HG03571 (cell line): ENCODE data around the gene TBL2.
"Not testable (repeated sequence)": the region's sequence is repeated elsewhere in the genome, so short reads cannot be mapped to it uniquely, and the experiment has no call there.

Experiments used
- ATAC-seq: cut with Tn5 transposase; IDR thresholded peaks from one replicate; pipeline ENCODE4 v1.9.1; 2021; ENCODE audit not compliant: unreplicated experiment

Gene TBL2, protein sequence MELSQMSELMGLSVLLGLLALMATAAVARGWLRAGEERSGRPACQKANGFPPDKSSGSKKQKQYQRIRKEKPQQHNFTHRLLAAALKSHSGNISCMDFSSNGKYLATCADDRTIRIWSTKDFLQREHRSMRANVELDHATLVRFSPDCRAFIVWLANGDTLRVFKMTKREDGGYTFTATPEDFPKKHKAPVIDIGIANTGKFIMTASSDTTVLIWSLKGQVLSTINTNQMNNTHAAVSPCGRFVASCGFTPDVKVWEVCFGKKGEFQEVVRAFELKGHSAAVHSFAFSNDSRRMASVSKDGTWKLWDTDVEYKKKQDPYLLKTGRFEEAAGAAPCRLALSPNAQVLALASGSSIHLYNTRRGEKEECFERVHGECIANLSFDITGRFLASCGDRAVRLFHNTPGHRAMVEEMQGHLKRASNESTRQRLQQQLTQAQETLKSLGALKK

DNA sequence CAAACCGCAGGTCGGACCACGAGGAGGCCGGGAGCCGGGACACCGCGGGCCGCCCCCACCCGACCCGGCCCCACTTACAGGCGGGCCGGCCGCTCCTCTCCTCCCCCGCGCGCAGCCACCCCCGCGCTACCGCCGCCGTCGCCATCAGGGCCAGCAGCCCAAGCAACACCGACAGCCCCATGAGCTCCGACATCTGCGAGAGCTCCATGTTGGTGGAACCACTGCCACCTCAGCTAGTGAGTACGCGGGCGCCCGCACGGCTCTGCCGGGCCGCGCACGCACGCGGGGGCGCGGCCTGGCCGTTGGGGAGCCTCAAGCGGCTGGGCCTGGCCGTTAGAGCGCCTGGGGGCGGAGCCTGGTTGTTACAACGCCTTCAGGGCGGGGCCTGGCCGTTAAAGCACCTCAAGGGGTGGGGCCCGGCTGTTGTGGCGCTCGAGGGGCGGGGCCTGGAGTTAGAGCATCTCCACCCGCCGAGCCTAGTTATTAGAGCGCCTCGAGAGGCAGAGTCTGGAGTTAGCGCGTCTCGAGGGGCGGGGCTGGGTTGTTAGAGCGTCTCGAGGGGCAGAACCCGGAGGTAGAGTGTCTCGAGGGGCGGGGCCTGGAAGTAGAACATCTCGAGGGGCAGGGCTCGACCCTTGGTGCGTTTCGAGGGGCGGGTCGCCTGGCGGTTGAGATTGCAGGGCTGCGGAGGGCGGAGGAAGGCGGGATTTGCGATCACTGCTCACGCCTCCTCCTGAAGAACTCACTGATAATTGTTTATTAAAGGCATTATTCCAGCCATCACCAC, at the start of gene TBL2:
TSS of gene TBL2 (minus strand) at position 238 of the 787 bp plus-strand sequence. CDS start at position 208, 30 bp downstream.
- ATAC-seq: peak; percentile 85

DNA sequence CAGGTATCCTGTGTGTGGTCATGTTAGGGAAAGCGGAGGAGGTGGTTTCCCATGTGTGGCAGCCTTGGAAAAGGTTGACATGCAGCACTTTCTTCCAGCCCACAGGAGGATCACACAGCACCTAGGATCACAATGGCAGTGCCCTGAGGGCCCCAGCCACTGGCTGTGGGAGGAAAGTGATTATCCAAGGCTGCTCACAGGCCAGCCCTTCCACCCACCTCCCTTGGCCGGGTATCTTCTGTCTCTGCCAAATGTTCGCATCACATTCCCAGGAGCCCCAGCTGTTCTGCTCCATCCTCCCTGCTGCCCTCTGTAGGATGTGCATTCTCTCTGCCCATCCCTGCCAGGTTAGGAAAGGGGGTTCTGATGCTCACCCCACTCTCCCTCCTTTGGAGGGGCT, 48.4 kb upstream of the TBL2 start:
- no peak for ATAC-seq

DNA sequence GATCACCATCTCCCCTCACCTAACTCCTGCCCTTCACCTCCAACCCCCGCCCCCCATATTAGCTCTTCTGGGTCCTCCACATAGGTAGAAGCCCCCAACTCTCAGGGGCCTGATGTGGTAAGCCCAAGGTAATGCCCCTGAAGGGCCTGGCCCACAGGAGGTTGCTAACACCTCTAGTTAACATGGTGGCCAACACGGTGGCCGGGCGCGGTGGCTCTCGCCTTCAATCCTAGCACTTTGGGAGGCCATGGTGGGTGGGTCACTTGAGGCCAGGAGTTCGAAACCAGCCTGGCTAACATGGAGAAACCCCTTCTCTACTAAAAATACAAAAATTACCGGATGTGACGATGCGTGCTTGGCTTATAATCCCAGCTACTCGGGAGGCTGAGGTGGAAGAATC, 46.9 kb upstream of the TBL2 start:
- ATAC-seq: no peak

DNA sequence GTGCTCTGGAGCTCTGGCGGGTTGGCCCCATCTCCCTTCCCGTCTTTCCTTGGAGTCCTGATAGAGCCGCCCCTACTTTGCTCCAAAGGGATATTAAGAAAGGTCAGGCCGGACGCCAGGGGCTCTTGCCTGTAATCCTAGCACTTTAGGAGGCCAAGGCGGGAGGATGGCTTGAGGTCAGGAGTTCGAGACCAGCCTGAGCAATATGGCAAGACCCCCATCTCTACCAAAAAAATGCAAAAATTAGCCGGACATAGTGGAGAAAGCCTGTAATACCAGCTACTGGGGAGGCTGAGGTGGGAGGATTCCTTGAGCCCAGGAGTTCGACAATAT, 46.3 kb upstream of the TBL2 start:
- no peak for ATAC-seq

DNA sequence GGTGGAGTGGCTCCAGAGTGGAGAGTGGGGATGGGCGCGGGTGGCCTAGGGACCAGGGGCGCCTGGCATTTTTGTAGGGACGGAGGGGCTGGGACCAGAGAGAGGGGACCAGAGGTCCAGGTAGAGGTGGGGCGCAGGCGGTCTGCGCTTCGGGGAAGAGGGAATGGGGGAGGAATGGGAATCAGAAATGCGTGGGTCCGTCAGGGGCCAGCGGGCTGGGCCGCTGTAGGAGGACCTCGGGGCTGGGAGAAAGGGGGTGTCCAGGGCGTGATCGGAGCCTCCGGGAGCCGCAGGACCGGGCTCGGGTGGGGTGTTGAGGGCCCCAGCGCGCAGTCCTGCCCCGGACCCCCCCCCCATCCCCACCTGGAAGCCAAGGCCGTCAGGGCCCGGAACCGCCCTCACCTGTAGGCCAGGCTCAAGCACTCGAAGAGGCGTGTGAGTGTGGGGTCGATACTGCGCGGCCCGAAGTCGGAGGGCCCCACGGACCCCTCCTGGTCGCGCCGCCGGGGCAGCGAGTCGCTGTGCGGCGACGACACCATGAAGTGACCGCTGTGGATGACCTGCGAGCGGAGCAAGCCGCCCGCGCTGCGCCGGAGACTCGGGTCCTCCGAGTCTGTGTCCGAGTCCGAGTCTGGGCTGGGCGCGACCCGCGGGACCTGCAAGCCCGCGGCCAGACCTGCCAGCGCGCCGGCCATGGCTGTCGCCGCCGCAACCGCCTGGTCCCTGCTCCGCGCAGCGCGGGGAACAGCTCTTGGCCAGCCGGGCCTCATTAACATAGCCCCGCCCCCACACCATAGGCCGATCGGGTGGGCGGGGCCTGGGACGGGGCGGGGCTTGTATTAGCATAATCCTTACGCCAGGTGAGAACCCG, 45.7 kb upstream of the TBL2 start, which contains the start of gene MLXIPL:
TSS of gene MLXIPL (minus strand) at position 725 of the 871 bp plus-strand sequence. CDS start at position 695, 30 bp downstream.
- no peak for ATAC-seq

DNA sequence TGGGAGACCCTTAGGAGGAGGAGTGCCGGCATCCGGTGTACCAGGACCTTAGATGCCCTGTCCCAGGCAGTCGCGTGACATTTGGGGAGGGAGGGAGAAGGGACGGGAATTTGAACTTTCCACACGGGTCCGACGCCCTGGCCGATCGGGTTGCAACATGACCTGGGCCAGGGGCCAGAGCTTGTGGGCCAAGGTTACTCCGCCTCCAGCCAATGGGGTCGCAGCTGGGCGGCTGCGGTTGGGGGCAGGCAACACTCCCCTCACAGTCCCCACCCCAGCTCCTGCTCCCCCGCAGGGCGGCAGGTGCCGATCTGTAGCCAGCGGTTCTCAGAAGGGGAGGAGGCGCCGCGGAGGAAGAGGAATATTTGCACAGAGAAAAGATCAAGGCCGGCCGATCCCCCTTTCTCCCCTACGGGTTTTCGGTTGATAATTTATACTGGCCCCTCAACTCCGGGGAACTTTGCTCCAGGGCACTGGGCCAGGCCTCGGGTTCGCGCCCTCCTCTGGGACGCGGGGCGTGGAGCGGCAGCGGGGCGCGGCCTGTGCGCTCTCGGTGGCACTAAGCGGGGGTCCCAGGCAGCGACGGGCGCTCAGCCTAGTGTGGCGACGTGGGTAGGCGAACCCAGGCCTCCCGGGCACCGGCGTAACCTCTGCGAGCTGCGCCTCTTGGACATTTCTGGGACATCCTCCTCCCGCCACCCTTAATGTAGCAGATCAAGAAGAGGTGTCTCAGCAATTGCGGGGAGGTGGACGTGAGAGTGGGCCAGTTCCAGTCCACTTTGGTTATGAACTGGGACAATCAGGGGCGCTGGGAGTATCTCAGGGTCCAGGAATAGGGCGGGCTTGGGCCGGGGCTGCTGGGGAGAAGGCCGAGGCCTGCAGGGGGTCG, 44.8 kb upstream of the TBL2 start:
- ATAC-seq: no peak

DNA sequence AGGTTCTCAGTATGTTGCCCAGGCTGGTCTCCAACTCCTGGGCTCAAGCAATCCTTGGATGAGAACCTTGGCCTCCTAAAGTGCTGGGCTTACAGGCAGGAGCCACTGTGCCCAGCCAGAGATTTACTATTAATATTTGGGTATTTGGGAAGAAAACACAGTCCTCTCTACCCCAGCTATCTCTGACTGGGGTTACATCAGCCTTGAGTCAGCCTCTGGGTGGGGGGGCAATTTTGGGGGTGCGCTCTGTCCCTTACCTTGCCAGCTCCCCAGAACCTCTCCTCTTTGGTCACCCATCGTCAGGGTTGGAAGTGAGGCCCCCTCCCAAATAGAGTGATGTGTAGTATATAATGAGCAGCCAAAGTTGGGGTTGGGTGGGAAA, 44.1 kb upstream of the TBL2 start:
- no peak for ATAC-seq

DNA sequence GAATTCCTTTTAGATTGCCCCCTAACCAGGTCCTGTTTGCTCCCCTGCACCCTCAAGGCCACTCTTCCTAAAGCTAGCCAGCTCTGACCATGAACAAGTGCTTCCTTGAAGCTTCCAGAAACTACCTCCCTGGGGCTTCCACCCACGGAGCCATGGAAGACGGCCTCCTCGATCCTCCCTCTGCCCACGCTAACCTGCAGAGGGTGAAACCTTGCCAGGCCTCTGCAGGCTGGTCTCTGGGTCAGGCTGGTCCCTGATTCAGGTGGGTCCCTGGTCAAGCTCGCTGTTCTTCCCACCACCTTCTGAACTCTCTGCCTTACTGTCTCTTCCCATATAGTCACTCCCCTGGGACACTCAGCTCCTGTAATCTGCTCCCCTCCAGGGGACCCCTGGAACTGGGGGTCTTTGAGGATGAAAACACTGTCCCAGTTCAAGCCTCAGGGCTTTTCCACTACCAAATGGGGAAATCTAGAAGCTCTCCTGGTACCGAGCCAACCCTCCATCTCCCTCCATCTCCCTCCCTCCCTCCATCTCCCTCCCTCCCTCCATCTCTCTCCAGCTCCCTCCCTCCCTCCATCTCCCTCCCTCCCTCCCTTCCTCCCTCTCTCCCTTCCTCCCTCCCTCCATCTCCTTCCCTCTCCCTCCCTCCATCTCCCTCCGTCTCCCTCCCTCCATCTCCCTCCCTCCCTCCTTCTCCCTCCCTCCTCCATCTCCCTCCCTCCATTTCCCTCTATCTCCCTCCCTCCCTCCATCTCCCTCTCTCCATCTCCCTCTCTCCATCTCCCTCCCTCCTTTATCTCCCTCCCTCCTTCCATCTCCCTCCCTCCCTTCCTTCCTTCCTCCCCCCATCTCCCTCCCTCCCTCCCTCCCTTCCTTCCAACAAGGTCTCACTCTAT, 43.0 kb upstream of the TBL2 start:
- ATAC-seq: no peak

DNA sequence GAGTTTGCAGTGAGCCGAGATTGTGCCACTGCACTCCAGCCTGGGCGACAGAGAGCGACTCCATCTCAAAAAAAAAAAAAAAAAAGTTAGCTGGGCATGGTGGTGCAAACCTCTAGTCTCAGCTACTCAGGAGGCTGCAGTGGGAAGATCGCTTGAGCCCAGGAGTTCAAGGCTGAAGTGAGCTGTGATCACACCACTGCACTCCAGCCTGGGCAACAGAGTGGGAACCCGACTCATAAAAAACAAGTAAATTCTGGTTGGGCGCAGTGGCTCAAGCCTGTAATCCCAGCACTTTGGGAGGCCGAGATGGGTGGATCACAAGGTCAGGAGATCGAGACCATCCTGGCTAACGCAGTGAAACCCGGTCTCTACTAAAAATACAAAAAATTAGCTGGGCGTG, 41.0 kb upstream of the TBL2 start:
- ATAC-seq: not testable (repeated sequence)

DNA sequence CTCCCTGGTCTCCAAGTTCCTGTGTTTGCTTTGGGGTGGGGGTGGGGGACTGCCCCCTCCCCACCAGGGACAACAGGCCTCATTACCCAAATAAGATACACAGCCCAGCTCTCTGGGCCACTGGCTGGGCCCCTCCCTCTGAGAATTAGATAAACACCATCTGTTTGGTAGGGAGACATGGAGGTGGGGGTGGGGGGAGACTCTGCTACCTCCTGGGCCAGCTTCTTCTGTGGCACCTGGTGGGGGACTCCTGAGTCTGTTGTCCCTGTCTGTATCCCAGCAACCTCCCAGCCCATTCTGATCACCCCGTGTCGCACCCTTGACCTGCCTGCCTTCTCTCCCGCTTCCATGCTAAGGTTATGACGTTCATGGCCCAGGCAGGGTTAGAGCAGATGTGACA, 40.2 kb upstream of the TBL2 start:
- no peak for ATAC-seq

DNA sequence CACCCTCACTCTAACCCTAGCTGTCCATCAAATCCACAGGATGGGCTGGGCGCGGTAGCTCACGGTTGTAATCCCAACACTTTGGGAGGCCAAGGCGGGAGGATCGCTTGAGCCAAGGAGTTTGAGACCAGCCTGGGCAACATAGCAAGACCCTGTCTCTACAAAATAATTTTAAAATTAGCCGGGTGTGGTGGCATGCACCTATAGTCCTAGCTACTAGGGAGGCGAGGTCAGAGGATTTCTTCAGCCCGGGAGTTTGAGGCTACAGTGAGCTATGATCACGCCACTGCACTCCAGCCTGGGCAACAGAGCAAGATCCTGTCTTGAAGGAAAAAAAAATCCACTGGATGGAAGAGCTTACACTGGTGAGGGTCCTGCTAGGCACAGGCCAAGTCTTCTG, 39.1 kb upstream of the TBL2 start:
- ATAC-seq: not testable (repeated sequence)

DNA sequence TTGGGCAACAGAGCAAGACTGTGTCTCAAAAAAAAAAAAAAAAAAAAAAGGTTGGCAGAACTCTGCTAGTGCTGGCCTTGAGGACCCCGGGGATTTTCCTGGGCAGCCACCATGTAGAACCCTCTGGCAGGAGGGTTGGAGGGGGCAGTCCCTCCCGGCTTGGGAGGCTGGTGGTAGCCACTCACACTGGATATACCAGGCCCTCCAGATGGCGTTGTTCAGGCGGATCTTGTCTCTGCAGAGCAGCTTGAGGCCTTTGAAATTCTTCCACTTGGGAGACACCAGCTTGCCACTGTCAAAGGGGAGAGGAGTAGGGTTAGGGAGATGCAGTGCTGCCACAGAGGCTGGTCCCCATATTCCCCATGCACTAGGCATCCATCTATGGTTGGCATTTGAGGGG, 37.5 kb upstream of the TBL2 start:
- ATAC-seq: no peak

DNA sequence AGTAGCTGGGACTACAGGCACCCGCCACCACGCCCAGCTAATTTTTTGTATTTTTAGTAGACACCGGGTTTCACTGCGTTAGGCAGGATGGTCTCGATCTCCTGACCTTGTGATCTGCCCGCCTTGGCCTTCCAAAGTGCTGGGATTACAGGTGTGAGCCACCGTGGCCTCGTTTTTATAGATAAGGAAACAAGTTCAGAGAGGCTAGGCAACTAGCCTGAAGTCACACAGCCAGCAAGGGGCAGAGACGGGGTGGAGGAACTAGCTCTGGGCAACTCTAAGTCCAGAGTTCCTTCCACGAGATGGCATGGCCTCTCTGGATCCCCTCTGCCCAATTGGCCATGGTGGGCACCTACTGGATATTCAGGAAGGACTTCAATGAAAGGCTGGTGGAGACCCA, 36.6 kb upstream of the TBL2 start:
- not testable (repeated sequence) for ATAC-seq

DNA sequence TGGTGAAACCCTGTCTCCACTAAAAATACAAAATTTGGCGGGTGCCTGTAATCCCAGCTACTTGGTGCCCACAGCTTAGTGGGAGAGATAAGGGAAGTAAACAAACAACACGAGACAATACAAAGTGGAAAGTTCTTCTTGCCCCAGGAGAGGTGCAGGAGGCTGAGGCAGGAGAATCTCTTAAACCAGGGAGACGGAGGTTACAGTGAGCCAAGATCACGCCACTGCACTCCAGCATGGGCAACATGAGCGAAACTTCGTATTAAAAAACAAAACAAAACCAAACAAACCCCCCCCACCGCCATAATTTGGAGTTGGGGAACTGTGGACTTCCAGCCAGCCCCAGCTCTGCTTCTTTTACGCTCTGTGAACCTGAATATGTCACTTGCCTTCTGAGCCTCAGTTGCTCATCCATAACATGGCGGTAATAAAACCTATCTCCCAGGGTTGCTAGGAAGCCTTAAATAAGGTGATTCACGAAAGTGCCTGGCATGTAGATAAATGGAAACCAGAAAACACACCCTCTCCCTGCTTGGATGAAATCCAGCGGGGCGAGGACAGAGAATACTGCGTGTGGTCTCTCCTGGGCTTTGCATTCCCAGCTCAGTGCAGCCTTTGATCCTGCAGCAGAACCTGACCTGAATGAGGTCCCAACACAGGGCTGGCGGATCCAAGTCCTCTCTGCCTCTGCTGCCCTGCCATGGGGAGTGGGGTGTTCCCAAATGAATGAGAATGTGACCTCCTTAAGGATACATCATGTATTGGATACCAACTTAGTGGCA, 35.8 kb upstream of the TBL2 start:
- ATAC-seq: no peak

DNA sequence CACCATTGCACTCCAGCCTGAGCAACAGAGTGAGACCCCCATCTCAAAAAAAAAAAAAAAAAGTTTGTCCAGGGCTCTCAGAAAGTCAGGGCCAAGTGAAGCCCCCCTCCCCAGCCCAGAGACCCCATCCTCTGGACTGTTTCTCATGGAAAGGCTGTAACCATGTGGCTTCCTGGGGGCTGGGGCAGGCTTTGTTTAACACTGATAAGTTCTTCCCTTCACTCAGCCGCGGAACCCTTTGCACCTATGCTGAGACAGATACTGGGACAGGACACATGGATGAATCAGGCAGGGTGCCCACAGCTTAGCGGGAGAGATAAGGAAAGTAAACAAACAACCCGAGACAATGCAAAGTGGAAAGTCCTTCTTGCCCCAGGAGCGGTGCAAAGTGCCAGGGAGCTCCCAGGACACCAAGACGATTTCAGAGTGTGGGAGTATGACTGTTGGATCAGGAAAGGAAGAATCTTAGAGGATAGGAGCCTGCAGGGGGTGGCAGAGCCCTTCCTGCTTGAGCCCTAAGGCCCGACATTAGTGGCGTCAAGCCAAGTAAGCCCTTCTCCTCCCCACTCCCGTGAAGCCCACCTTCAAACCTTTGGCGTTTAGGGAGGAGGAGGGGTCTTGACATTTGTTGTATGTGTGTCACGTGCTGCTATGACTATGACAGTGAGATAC, 34.4 kb upstream of the TBL2 start:
- ATAC-seq: no peak

DNA sequence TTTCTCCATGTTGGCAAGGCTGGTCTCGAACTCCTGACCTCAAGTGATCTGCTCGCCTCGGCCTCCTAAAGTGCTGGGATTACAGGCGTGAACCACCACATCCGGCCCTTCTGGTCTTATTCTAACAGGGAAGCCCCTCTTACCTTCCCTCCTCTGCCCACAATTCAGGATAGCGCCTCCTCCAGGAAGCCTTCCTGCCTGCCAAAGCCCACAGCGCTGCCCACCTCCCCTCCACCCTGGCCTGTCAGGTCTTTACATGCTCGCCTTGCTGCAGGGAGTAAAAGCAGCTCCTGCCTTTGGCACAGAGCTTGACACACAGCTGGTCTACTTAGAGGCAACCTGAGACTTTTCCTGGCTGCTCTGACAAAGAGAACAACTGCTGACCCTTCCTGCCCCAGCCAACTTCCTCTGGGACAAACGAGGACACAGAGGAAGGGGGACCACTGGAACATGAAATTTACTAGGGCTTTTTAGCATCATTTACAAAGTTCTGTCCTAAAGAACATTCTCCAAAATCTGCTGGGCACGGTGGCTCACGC, 32.7 kb upstream of the TBL2 start:
- ATAC-seq: no peak

DNA sequence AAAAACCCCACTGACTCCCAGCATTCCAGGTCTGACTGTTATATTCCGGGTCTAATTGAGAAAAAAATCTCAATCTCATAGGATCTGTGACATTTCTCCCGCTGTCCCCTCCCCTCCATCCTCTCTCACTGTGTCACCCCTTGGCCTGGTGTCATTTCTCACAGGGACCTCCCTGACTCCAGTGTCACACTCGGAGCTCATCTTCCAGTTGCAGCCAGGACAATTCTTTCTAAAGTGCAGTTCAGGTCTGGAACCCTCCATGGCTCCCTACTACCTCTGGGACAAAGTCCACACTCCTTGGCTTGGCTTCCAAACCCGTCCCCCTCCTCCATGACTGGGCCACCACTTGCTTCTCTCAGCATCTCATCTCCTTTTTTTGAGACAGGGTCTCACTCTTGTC, 31.7 kb upstream of the TBL2 start:
- ATAC-seq: no peak

DNA sequence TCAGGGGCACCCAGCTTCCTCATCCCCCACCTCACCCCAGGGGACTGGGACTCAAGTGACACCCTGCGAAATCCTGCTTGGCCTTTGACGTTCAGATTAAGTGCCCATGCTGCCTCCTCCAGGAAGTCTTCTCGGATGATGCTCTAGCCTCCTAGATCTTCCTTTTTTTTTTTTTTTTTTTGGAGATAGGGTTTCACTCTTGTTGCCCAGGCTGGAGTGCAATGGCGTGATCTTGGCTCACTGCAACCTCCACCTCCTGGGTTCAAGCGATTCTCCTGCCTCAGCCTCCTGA, 29.3 kb upstream of the TBL2 start:
- ATAC-seq: not testable (repeated sequence)
